ENCODE measurements around the gene CNNM1. TPM values are rescaled to one million over a fixed set of nuclear protein-coding genes. Genes with fewer than 3 reads are reported as not detected.

The CNNM1 gene
- total RNA-seq, 1 donor from 2014 or later = 0.20 TPM

GRCh38 chr10:99358101-99358500 lies 28.9 kb downstream of the CNNM1 start:
- Mint-ChIP-seq H3K4me1 (ENCODE audit: low read depth) (no peaks in the 10 kb centered on the region), H3K9me3 (ENCODE audit: low read depth) (no peaks in the 10 kb centered on the region), H3K4me3 (ENCODE audit: unreplicated experiment) (no peak overlapping the region), H3K36me3 (ENCODE audit: low read depth) (no peaks in the 10 kb centered on the region), H3K27me3 (ENCODE audit: low read depth) (peaks cover 34% of the 10 kb centered on the region), H3K27ac (ENCODE audit: unreplicated experiment) (no peak overlapping the region)
- no peak for DNase-seq (ENCODE audit: low spot score)
- TF ChIP-seq, protein P1, sequence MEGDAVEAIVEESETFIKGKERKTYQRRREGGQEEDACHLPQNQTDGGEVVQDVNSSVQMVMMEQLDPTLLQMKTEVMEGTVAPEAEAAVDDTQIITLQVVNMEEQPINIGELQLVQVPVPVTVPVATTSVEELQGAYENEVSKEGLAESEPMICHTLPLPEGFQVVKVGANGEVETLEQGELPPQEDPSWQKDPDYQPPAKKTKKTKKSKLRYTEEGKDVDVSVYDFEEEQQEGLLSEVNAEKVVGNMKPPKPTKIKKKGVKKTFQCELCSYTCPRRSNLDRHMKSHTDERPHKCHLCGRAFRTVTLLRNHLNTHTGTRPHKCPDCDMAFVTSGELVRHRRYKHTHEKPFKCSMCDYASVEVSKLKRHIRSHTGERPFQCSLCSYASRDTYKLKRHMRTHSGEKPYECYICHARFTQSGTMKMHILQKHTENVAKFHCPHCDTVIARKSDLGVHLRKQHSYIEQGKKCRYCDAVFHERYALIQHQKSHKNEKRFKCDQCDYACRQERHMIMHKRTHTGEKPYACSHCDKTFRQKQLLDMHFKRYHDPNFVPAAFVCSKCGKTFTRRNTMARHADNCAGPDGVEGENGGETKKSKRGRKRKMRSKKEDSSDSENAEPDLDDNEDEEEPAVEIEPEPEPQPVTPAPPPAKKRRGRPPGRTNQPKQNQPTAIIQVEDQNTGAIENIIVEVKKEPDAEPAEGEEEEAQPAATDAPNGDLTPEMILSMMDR (IDR thresholded peaks at IDR 0.05) = no peak

- no peak for DNase-seq (ENCODE audit: low spot score)
- TF ChIP-seq, protein P1 (IDR thresholded peaks at IDR 0.05) = no peak
- Mint-ChIP-seq H3K27me3 (ENCODE audit: low read depth) (peaks cover 29% of the 10 kb centered on the region), H3K27ac (ENCODE audit: unreplicated experiment) (no peak overlapping the region), H3K9me3 (ENCODE audit: low read depth) (no peaks in the 10 kb centered on the region), H3K4me1 (ENCODE audit: low read depth) (no peaks in the 10 kb centered on the region), H3K36me3 (ENCODE audit: low read depth) (no peaks in the 10 kb centered on the region), H3K4me3 (ENCODE audit: unreplicated experiment) (no peak overlapping the region)
These were observed 31.8 kb downstream of the CNNM1 start for GRCh38 chr10:99360934-99361333.

- Mint-ChIP-seq H3K27me3 (ENCODE audit: low read depth) (peaks cover 33% of the 10 kb centered on the region), H3K4me1 (ENCODE audit: low read depth) (no peaks in the 10 kb centered on the region), H3K4me3 (ENCODE audit: unreplicated experiment) (no peak overlapping the region), H3K9me3 (ENCODE audit: low read depth) (no peaks in the 10 kb centered on the region), H3K36me3 (ENCODE audit: low read depth) (peaks cover 1% of the 10 kb centered on the region), H3K27ac (ENCODE audit: unreplicated experiment) (no peak overlapping the region)
- DNase-seq (ENCODE audit: low spot score) = no peak
- TF ChIP-seq, protein P1 (IDR thresholded peaks at IDR 0.05) = no peak
These were observed 35.0 kb downstream of the CNNM1 start for GRCh38 chr10:99364125-99364524.

DNA sequence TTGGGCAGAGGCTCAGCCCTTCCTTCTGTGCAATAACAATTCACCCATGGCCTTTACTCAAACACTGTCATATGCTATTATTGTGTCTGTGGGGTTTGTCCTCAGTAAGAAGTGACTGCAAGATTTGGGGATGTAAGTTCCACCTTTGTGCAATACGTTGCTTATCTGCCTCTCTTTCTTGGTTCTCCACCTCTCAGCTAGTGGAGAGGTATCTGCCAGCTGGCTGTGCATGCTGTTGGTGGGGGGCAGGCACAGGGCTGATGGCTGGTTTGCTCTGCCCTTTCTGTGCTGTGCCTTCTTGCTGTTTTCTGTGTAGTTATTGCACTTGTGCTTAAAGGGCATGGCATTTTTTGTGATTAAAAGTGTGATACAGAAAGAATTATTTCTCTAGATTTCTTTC lies 36.2 kb downstream of the CNNM1 start:
- DNase-seq (ENCODE audit: low spot score) = no peak
- Mint-ChIP-seq H3K36me3 (ENCODE audit: low read depth) (peaks cover 1% of the 10 kb centered on the region), H3K4me3 (ENCODE audit: unreplicated experiment) (no peak overlapping the region), H3K9me3 (ENCODE audit: low read depth) (no peaks in the 10 kb centered on the region), H3K27ac (ENCODE audit: unreplicated experiment) (no peak overlapping the region), H3K4me1 (ENCODE audit: low read depth) (no peaks in the 10 kb centered on the region), H3K27me3 (ENCODE audit: low read depth) (peaks cover 40% of the 10 kb centered on the region)
- TF ChIP-seq, protein P1 (IDR thresholded peaks at IDR 0.05) = no peak

DNA sequence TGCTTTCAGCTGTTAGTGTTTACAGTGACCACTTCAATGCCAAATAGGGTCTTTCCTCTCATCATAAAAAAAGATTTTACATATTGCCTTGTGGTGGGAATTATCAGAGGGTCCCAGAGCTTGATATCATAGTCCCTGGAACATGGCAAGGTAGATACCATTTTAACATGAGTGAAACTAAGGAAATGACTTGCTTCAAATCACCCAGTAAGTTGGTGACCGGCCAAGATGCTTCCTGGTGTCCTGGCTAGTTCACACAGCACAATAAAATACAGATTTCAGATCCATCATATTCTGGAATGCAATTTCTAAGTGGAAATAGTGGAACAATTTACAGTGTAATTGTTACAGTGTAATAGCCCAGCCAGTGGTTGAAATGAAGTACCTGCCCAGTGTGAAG lies 36.6 kb downstream of the CNNM1 start:
- Mint-ChIP-seq H3K27me3 (ENCODE audit: low read depth) (peaks cover 41% of the 10 kb centered on the region), H3K27ac (ENCODE audit: unreplicated experiment) (no peak overlapping the region), H3K36me3 (ENCODE audit: low read depth) (peaks cover 1% of the 10 kb centered on the region), H3K4me3 (ENCODE audit: unreplicated experiment) (no peak overlapping the region), H3K4me1 (ENCODE audit: low read depth) (no peaks in the 10 kb centered on the region), H3K9me3 (ENCODE audit: low read depth) (no peaks in the 10 kb centered on the region)
- TF ChIP-seq, protein P1 (IDR thresholded peaks at IDR 0.05) = no peak
- no peak for DNase-seq (ENCODE audit: low spot score)

All from chondrocyte (in vitro differentiated cells).